Caco-2 (cell line): Measurements from ENCODE around the gene CALHM3. TPM values are rescaled to one million over a fixed set of nuclear protein-coding genes. Genes with fewer than 3 reads are reported as not detected.

ENCODE experiments used
- BruUV-seq: library from RNA; stranded (reverse); fragments of 400-500 nt; replicated peaks from 2 replicates; lab custom pipeline; 2021; lab: Mats Ljungman, UMichigan
- CTCF ChIA-PET: fragments of 300-600 bp; sonication (Branson Sonifier 250); formaldehyde crosslinking; loops from one replicate; lab custom pipeline; 2022; ENCODE audit warnings: antibody characterized with exemption; lab: Charles Lee
- POLR2A ChIA-PET: fragments of 300-600 bp; sonication (Branson Sonifier 250); formaldehyde crosslinking; loops from one replicate; lab custom pipeline; 2022; ENCODE audit warnings: antibody characterized with exemption; lab: Charles Lee
- DNase-seq, 2 experiments: peaks; one replicate each; pipeline versions ENCODE4 v3.0.0 to v3.0.0-alpha.2; 2020 to 2022
- H3K27me3 ChIP-seq: replicated peaks from 2 replicates; pipeline ENCODE4 v1.6.0; 2011; ENCODE audit warnings: low read length; ENCODE audit not compliant: control insufficient read depth, insufficient read depth
- H3K36me3 ChIP-seq: 2 replicates; pipeline ENCODE4 v1.5.1; 2011; ENCODE audit warnings: low read length; ENCODE audit not compliant: control insufficient read depth, insufficient read depth
- H3K4me1 ChIP-seq: fragments of 250-450 bp; sonication (Bioruptor Pico); 2 replicates; pipeline ENCODE4 v1.5.1; 2020; ENCODE audit warnings: mild to moderate bottlenecking
- H3K4me3 ChIP-seq: 2 replicates; pipeline ENCODE4 v1.5.1; 2011; ENCODE audit warnings: low read depth, mild to moderate bottlenecking, control low read depth, low read length
- H3K9me3 ChIP-seq: fragments of 250-450 bp; sonication (Bioruptor Pico); 2 replicates; pipeline ENCODE4 v1.5.1; 2020; ENCODE audit warnings: mild to moderate bottlenecking, moderate library complexity
- H3K27ac Mint-ChIP-seq: one replicate; pipeline ENCODE4 v1.8.0; 2022; ENCODE audit warnings: mixed read lengths; ENCODE audit not compliant: unreplicated experiment
- H3K27me3 Mint-ChIP-seq: one replicate; pipeline ENCODE4 v1.8.0; 2022; ENCODE audit warnings: mixed read lengths; ENCODE audit not compliant: insufficient read depth, unreplicated experiment
- H3K36me3 Mint-ChIP-seq: one replicate; pipeline ENCODE4 v1.8.0; 2022; ENCODE audit warnings: mild to moderate bottlenecking, mixed read lengths; ENCODE audit not compliant: insufficient read depth, unreplicated experiment
- H3K4me1 Mint-ChIP-seq: one replicate; pipeline ENCODE4 v1.8.0; 2022; ENCODE audit warnings: low read depth, mixed read lengths; ENCODE audit not compliant: unreplicated experiment
- H3K4me3 Mint-ChIP-seq: one replicate; pipeline ENCODE4 v1.8.0; 2022; ENCODE audit warnings: mild to moderate bottlenecking, moderate library complexity, mixed read lengths; ENCODE audit not compliant: unreplicated experiment
- H3K9me3 Mint-ChIP-seq: one replicate; pipeline ENCODE4 v1.8.0; 2022; ENCODE audit warnings: mixed read lengths; ENCODE audit not compliant: unreplicated experiment
- CTCF ChIP-seq, 2 experiments: fragments of 200-600 bp in 1 of 2; IDR thresholded peaks; 1 replicate in 1 of 2; 2 replicates in 1 of 2; pipeline versions ENCODE4 v1.5.1 to v1.8.0; 2011 to 2022; ENCODE audit warnings: antibody characterized with exemption in 1 of 2, control low read depth in 1 of 2, inconsistent platforms in 1 of 2, low read depth in 1 of 2, low read length in 1 of 2, mild to moderate bottlenecking in 1 of 2, moderate library complexity in 1 of 2; ENCODE audit not compliant: insufficient read depth in 1 of 2, severe bottlenecking in 1 of 2, unreplicated experiment in 1 of 2
- intact Hi-C: fragments of 100-400 bp; cut with micrococcal nuclease; formaldehyde crosslinking; loops from one replicate; pipeline ENCODE4 v1.10.0; 2022; ENCODE audit not compliant: unreplicated experiment
- total RNA-seq: library from RNA; stranded (reverse); gene quantifications from 2 replicates; pipeline ENCODE4 v1.2.3, GENCODE V29; 2022

The CALHM3 gene
- total RNA-seq, 1 experiment from 2014 or later: 0.18 TPM

- Mint-ChIP-seq H3K36me3 (no peaks in the 10 kb centered on the region), H3K27ac (no peak overlapping the region), H3K27me3 (no peaks in the 10 kb centered on the region), H3K4me3 (no peak overlapping the region), H3K9me3 (no peaks in the 10 kb centered on the region), H3K4me1 (no peaks in the 10 kb centered on the region)
- H3K27me3 ChIP-seq: no peaks in the 10 kb centered on the region
- BruUV-seq: no TSS peak
- no peaks in the 10 kb centered on the region for H3K9me3 ChIP-seq
- no peak for DNase-seq
- no peaks in the 10 kb centered on the region for H3K4me1 ChIP-seq
- POLR2A ChIA-PET: no interaction called here
- CTCF ChIA-PET: no interaction called here
- intact Hi-C loops: no loop called here
- no peak overlapping the region for H3K4me3 ChIP-seq
- H3K36me3 ChIP-seq: no peaks in the 10 kb centered on the region
- TF ChIP-seq CTCF (IDR thresholded peaks at IDR 0.05; ENCODE audit: insufficient read depth in 1 of 2, low read depth in 1 of 2, low read length in 1 of 2, severe bottlenecking in 1 of 2, unreplicated experiment in 1 of 2): no peak
These were observed 1.5 kb upstream of the CALHM3 start for GRCh38 chr10:103480521-103480920.

- no peak overlapping the region for H3K4me3 ChIP-seq
- Mint-ChIP-seq H3K36me3 (no peaks in the 10 kb centered on the region), H3K9me3 (no peaks in the 10 kb centered on the region), H3K4me1 (no peaks in the 10 kb centered on the region), H3K27ac (no peak overlapping the region), H3K4me3 (no peak overlapping the region), H3K27me3 (no peaks in the 10 kb centered on the region)
- POLR2A ChIA-PET: no interaction called here
- no peaks in the 10 kb centered on the region for H3K27me3 ChIP-seq
- CTCF ChIA-PET: no interaction called here
- no peak for DNase-seq
- H3K4me1 ChIP-seq: no peaks in the 10 kb centered on the region
- H3K36me3 ChIP-seq: no peaks in the 10 kb centered on the region
- H3K9me3 ChIP-seq: no peaks in the 10 kb centered on the region
- no peak for TF ChIP-seq CTCF (IDR thresholded peaks at IDR 0.05; ENCODE audit: insufficient read depth in 1 of 2, low read depth in 1 of 2, low read length in 1 of 2, severe bottlenecking in 1 of 2, unreplicated experiment in 1 of 2)
- intact Hi-C loops: no loop called here
- BruUV-seq: no TSS peak
These were observed 369 bp downstream of the CALHM3 start for GRCh38 chr10:103478671-103479070.

GRCh38 chr10:103476046-103476768 lies 2.8 kb downstream of the CALHM3 start:
- H3K4me3 ChIP-seq: no peak overlapping the region
- Mint-ChIP-seq H3K9me3 (no peaks in the 10 kb centered on the region), H3K27me3 (no peaks in the 10 kb centered on the region), H3K27ac (no peak overlapping the region), H3K36me3 (no peaks in the 10 kb centered on the region), H3K4me3 (no peak overlapping the region), H3K4me1 (no peaks in the 10 kb centered on the region)
- intact Hi-C loops: no loop called here
- BruUV-seq: no TSS peak
- TF ChIP-seq CTCF (IDR thresholded peaks at IDR 0.05; ENCODE audit: insufficient read depth in 1 of 2, low read depth in 1 of 2, low read length in 1 of 2, severe bottlenecking in 1 of 2, unreplicated experiment in 1 of 2): peak in 1 of 2 experiments; percentile 53
- no peaks in the 10 kb centered on the region for H3K36me3 ChIP-seq
- H3K4me1 ChIP-seq: no peaks in the 10 kb centered on the region
- H3K27me3 ChIP-seq: no peaks in the 10 kb centered on the region
- ChIA-PET CTCF (interaction anchor here (0.6 to 0.9 kb wide), 2 partner anchors 18 to 57 kb away, joined by 3 to 5 read pairs; partner anchors contain the start of gene CALHM1), POLR2A (no interaction called here)
- H3K9me3 ChIP-seq: no peaks in the 10 kb centered on the region
- DNase-seq: peak in 1 of 2 experiments; percentile 42
